Measurements from ENCODE around the gene SYNPO2. TPM values are rescaled to one million over a fixed set of nuclear protein-coding genes. Genes with fewer than 3 reads are reported as not detected.

SYNPO2 gene
- total and polyA plus RNA-seq, 2 of the 8 experiments (the other 6 are each of a cell fraction or from before 2014, with no cell fraction given), result 0.50 to 4.2 TPM

GRCh38 chr4:119032921-119033685 lies 144.4 kb downstream of the SYNPO2 start (continued):
- TF ChIP-seq NANOG (IDR thresholded peaks at IDR 0.05; ENCODE audit: insufficient read depth, low read depth, low read length, poor library complexity, severe bottlenecking), result no peak
- no peak for TF ChIP-seq USF2 (IDR thresholded peaks at IDR 0.05; ENCODE audit: low read length)
- no peak for TF ChIP-seq CHD1 (IDR thresholded peaks at IDR 0.05; ENCODE audit: low read depth, low read length)
- TF ChIP-seq CHD7 (IDR thresholded peaks at IDR 0.05; ENCODE audit: insufficient replicate concordance, low read length), result no peak

Data from H1 (cell line).